Loucy (cell line): Measurements from ENCODE around the gene CERK.

Experiments
- EZH2phosphoT487 ChIP-seq: fragments of 200-600 bp; IDR thresholded peaks from 2 replicates; pipeline ENCODE4 v1.6.1; 2018; ENCODE audit warnings: antibody characterized with exemption, mild to moderate bottlenecking, moderate library complexity, borderline replicate concordance
- TF ChIP-seq, protein P1 (sequence below): fragments of 200-600 bp; sonication (generic); conservative IDR thresholded peaks from 2 replicates; pipeline ENCODE4 v1.5.1; 2014; ENCODE audit warnings: mild to moderate bottlenecking, antibody characterized with exemption, low read length

GRCh38 chr22:46742576-46743221 lies 4.6 kb upstream of the CERK start:
- TF ChIP-seq, protein P1, sequence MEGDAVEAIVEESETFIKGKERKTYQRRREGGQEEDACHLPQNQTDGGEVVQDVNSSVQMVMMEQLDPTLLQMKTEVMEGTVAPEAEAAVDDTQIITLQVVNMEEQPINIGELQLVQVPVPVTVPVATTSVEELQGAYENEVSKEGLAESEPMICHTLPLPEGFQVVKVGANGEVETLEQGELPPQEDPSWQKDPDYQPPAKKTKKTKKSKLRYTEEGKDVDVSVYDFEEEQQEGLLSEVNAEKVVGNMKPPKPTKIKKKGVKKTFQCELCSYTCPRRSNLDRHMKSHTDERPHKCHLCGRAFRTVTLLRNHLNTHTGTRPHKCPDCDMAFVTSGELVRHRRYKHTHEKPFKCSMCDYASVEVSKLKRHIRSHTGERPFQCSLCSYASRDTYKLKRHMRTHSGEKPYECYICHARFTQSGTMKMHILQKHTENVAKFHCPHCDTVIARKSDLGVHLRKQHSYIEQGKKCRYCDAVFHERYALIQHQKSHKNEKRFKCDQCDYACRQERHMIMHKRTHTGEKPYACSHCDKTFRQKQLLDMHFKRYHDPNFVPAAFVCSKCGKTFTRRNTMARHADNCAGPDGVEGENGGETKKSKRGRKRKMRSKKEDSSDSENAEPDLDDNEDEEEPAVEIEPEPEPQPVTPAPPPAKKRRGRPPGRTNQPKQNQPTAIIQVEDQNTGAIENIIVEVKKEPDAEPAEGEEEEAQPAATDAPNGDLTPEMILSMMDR = no peak
- no peak for TF ChIP-seq EZH2phosphoT487
